Measurements from ENCODE around the gene RALGDS. TPM values are rescaled to one million over a fixed set of nuclear protein-coding genes. Genes with fewer than 3 reads are reported as not detected.

Gene RALGDS
- polyA plus RNA-seq, 1 donor (not counting 4 experiments of a cell fraction or from before 2014, with no cell fraction given): 22.6 TPM

GRCh38 chr9:133080161-133080560 lies 40.9 kb downstream of the RALGDS start:
- H3K27me3 ChIP-seq (ENCODE audit: control insufficient read depth, extremely low read depth, insufficient read depth, low read length): peaks cover 21% of the 10 kb centered on the region
- no peaks in the 10 kb centered on the region for H4K20me1 ChIP-seq (ENCODE audit: control insufficient read depth, extremely low read depth, insufficient read depth, low read length)
- dilution Hi-C loops (cut with MboI; ENCODE audit: extremely low pct_ligation_motif_present, low sequenced_read_pairs): no loop called here
- H3K79me2 ChIP-seq (ENCODE audit: control insufficient read depth, insufficient read depth, low read length): no peaks in the 10 kb centered on the region
- H3K27ac ChIP-seq (ENCODE audit: control insufficient read depth, insufficient read depth, low read length): no peak overlapping the region
- FAIRE-seq (no peak), DNase-seq (ENCODE audit: low read depth, low spot score) (no peak)
- no peaks in the 10 kb centered on the region for H3K9me1 ChIP-seq (ENCODE audit: control insufficient read depth, extremely low read depth, insufficient read depth, low read length)
- H2AFZ ChIP-seq (ENCODE audit: control insufficient read depth, low read length): no peak overlapping the region
- H3K4me2 ChIP-seq (ENCODE audit: control insufficient read depth, extremely low read depth, insufficient read depth, low read depth, low read length): no peak overlapping the region
- no peak for TF ChIP-seq CTCF (optimal IDR thresholded peaks at IDR 0.05 in 1 of 3, IDR thresholded peaks at IDR 0.05 in 1 of 3, conservative IDR thresholded peaks at IDR 0.05 in 1 of 3; ENCODE audit: extremely low read depth in 1 of 3, insufficient read depth in 2 of 3, low read length in 3 of 3)
- TF ChIP-seq EZH2 (IDR thresholded peaks at IDR 0.05; ENCODE audit: low read length): no peak
- H3K36me3 ChIP-seq (ENCODE audit: control insufficient read depth in 2 of 2, extremely low read depth in 1 of 2, insufficient read depth in 2 of 2, low read length in 2 of 2): no peaks in the 10 kb centered on the region
- no peak overlapping the region for H3K4me3 ChIP-seq (ENCODE audit: control insufficient read depth in 2 of 3, extremely low read depth in 1 of 3, insufficient read depth in 2 of 3, low read depth in 1 of 3, low read length in 3 of 3)
- H3K4me1 ChIP-seq (ENCODE audit: control insufficient read depth, extremely low read depth, insufficient read depth, low read length): peaks cover 6% of the 10 kb centered on the region
- H3K9ac ChIP-seq (ENCODE audit: control insufficient read depth, extremely low read depth, insufficient read depth, low read length): no peak overlapping the region
- H3K9me3 ChIP-seq (ENCODE audit: control insufficient read depth, low read depth, low read length): no peaks in the 10 kb centered on the region

- dilution Hi-C loops (cut with MboI; ENCODE audit: extremely low pct_ligation_motif_present, low sequenced_read_pairs): no loop called here
- TF ChIP-seq CTCF (optimal IDR thresholded peaks at IDR 0.05 in 1 of 3, IDR thresholded peaks at IDR 0.05 in 1 of 3, conservative IDR thresholded peaks at IDR 0.05 in 1 of 3; ENCODE audit: extremely low read depth in 1 of 3, insufficient read depth in 2 of 3, low read length in 3 of 3) (no peak), EZH2 (IDR thresholded peaks at IDR 0.05; ENCODE audit: low read length) (no peak)
- H2AFZ ChIP-seq (ENCODE audit: control insufficient read depth, low read length): no peak overlapping the region
- H3K79me2 ChIP-seq (ENCODE audit: control insufficient read depth, insufficient read depth, low read length): no peaks in the 10 kb centered on the region
- peaks cover 21% of the 10 kb centered on the region for H3K27me3 ChIP-seq (ENCODE audit: control insufficient read depth, extremely low read depth, insufficient read depth, low read length)
- no peaks in the 10 kb centered on the region for H4K20me1 ChIP-seq (ENCODE audit: control insufficient read depth, extremely low read depth, insufficient read depth, low read length)
- DNase-seq (ENCODE audit: low read depth, low spot score) (no peak), FAIRE-seq (no peak)
- H3K9me1 ChIP-seq (ENCODE audit: control insufficient read depth, extremely low read depth, insufficient read depth, low read length): no peaks in the 10 kb centered on the region
- no peak overlapping the region for H3K27ac ChIP-seq (ENCODE audit: control insufficient read depth, insufficient read depth, low read length)
- no peak overlapping the region for H3K4me2 ChIP-seq (ENCODE audit: control insufficient read depth, extremely low read depth, insufficient read depth, low read depth, low read length)
- no peak overlapping the region for H3K4me3 ChIP-seq (ENCODE audit: control insufficient read depth in 2 of 3, extremely low read depth in 1 of 3, insufficient read depth in 2 of 3, low read depth in 1 of 3, low read length in 3 of 3)
- H3K9me3 ChIP-seq (ENCODE audit: control insufficient read depth, low read depth, low read length): no peaks in the 10 kb centered on the region
- H3K36me3 ChIP-seq (ENCODE audit: control insufficient read depth in 2 of 2, extremely low read depth in 1 of 2, insufficient read depth in 2 of 2, low read length in 2 of 2): no peaks in the 10 kb centered on the region
- peaks cover 6% of the 10 kb centered on the region for H3K4me1 ChIP-seq (ENCODE audit: control insufficient read depth, extremely low read depth, insufficient read depth, low read length)
- H3K9ac ChIP-seq (ENCODE audit: control insufficient read depth, extremely low read depth, insufficient read depth, low read length): no peak overlapping the region
These were observed 42.6 kb downstream of the RALGDS start for GRCh38 chr9:133078486-133078885.
